ENCODE measurements around the gene UNC45B.
"Not testable (repeated sequence)": the region's sequence is repeated elsewhere in the genome, so short reads cannot be mapped to it uniquely, and the experiment has no call there.

The UNC45B gene

GRCh38 chr17:35147375-35147905 is at the start of gene UNC45B:
Gene UNC45B (plus strand): TSS chr17:35147817. CDS start chr17:35148264, 447 bp downstream.
- no peak for DNase-seq (ENCODE audit: low read depth in 2 of 2)

GRCh38 chr17:35099908-35100307 is 47.7 kb upstream of the UNC45B start:
- no peak for DNase-seq (ENCODE audit: low read depth in 2 of 2)

DNA sequence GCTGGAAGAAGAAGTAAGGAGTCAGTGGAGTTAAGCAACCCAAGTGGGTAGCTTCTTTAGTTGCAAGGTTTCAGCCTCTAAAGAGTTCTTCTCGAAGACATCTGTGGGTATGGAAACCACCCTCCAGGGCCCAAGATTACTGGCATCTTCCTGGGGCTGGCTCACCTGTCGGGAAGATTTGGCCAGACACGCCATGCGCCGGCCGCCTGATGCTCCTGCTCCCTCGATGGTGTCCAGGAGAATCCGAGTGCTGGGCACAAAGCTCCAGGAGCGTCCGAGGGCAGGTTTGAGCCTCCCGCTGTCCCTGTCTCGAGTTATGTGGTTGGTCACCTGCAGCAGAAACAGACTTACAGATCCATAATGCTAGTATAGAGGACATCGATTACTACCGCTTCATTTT is 46.6 kb upstream of the UNC45B start:
- no peak for DNase-seq (ENCODE audit: low read depth in 2 of 2)

- no peak for DNase-seq (ENCODE audit: low read depth in 2 of 2)
These were observed 45.9 kb upstream of the UNC45B start for GRCh38 chr17:35101725-35102124.

DNA sequence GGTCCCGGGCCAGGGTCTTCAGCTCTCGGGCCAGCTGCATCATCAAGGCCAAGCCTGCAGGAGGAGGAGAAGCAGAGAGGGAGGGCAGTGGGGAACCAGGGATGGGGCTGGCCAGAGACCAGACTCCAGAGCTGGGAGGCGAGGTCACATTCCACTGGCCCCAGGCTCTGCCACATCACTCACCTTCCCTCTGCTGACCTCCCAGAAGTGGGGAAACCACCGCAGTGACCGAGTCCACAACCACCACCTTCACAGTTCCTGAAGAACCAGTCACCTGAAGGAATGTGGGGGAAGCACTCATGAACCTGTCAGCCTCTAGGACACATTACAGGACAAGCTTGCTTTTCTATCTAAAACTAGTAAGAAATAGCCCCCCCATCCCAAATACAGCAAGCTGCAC is 44.3 kb upstream of the UNC45B start:
- DNase-seq (ENCODE audit: low read depth in 2 of 2), result no peak

DNA sequence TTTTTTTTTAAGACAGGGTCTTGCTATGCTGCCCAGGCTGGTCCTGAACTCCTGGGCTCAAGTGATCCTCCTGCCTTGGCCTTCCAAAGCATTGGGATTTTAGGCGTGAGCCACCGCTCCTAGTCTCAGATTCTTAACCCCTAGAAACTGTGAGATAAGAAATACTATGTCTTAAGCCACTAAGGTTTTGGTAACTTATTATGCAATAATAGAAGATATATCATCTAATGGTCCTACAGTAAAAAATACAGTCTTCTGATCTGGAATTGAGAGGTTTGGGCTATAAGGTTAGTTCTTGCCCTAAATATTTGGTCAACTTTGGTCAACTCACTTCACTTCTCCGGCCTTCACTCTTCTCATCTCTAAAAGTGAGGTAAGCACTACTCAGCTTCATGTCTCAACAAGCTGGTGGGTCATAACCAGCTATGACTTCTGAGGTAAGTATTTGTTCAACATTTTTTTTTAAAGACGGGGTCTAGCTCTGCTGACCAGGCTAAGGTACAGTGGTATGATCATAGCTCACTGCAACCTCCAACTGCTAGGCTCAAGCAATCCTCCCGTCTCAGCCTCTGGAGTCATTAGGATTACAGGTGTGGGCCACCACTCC is 42.7 kb upstream of the UNC45B start:
- no peak for DNase-seq (ENCODE audit: low read depth in 2 of 2)

DNA sequence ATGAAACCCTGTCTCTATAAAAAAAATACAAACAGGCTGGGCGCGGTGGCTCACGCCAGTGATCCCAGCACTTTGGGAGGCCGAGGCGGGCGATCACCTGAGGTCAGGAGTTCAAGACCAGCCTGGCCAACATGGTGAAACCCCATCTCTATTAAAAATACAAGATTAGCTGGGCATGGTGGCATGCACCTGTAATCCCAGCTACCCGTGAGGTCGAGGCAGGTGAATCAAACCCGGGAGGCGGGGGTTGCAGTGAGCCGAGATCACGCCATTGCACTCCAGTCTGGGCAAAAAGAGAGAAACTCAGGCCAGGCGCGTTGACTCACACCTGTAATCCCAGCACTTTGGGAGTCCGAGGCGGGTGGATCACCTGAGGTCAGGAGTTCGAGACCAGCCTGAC is 36.8 kb upstream of the UNC45B start:
- not testable (repeated sequence) for DNase-seq (ENCODE audit: low read depth in 2 of 2)

- no peak for DNase-seq (ENCODE audit: low read depth in 2 of 2)
These were observed 30.8 kb upstream of the UNC45B start for GRCh38 chr17:35116845-35117244.

DNA sequence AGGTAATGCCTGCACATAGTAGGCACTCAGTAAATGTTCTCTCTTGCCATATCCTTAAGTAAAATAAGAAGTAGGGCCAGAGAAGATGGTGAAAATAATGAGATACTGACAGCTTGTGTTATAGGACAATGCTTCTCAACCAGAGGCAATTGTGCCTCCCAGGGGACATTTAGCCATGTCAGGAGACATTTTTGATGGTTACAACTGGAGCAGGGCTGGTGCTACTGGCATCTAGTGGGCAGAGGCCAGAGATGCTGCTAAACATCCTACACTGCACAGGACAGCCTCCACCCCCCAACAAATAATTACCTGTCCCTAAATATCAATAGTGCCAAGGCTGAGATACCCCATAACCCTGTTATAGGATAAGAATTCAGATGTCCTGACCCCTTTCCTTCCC is 29.6 kb upstream of the UNC45B start:
- DNase-seq (ENCODE audit: low read depth in 2 of 2), result no peak

GRCh38 chr17:35119370-35120165 is 28.0 kb upstream of the UNC45B start, which contains the start of gene RAD51D:
Gene RAD51D (minus strand): TSS chr17:35119860. CDS start chr17:35119613, 247 bp downstream.
- DNase-seq (ENCODE audit: low read depth in 2 of 2), result peak in 1 of 2 experiments; percentile 27

DNA sequence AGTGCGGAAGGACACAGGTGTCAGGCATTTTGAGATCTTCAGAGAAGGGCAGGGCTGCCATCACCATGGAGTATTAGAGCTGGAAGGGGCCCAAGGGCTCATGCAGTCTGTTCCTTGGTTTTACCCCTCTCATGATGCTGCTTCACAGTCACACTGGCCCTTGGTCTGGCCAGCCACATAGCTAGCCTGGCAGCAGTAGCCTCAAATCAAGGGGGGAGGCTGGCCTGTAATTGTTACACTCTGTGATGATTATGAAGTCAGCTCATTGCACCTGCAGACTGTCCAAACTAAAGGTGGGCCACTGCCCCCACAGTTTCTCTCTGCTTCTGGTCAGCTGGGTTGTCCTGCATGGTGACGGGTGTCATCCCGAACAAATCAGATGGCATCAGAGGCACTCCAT is 26.3 kb upstream of the UNC45B start, which contains the start of gene FNDC8:
Gene FNDC8 (plus strand): TSS at position 301 of the 400 bp plus-strand sequence. CDS start 79 bp downstream, at position 380.
- no peak for DNase-seq (ENCODE audit: low read depth in 2 of 2)

- DNase-seq (ENCODE audit: low read depth in 2 of 2), result peak; percentile 47 to 57
These were observed 19.7 kb upstream of the UNC45B start for GRCh38 chr17:35127751-35128514.

- no peak for DNase-seq (ENCODE audit: low read depth in 2 of 2)
These were observed 18.3 kb upstream of the UNC45B start for GRCh38 chr17:35129154-35129972.

DNA sequence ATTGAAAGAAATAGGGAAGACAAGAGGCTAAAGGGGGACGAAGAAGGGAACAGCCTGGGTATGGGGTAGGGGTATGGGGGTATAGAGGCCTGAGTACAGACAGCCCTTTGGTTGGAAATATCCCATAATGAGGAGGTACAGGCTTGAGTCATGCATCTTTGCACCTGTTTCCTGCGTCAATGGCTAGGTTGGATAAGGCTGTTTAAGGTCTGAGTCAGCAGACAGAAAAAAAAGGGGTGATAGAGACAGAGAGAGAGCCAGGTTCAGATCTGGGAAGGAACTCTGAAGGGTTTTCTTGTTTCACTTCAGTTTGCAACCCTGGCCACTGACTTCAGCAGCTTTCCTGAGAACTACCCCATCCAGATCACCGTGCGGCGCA is 17.7 kb upstream of the UNC45B start:
- no peak for DNase-seq (ENCODE audit: low read depth in 2 of 2)

DNA sequence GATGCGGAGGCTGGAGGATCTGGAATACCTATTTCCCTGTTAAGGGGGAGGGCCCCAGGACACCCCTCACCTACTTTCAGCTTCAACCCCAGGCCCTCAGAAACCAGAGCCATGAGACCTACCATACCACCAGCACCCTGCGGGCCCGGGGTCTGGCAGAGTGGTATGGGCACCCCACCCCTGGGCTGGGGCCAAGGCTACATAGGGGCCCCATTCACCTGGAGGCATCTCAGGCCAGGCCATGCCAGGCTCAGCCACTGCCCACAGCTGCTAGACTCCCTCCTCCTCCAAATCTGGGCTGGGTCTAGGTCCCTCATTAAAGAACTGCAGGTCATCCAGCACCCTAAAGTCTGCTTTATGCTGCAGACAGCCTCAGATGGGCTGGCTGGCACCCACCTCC is 17.2 kb upstream of the UNC45B start:
- no peak for DNase-seq (ENCODE audit: low read depth in 2 of 2)

GRCh38 chr17:35132099-35132498 is 15.5 kb upstream of the UNC45B start:
- no peak for DNase-seq (ENCODE audit: low read depth in 2 of 2)

- no peak for DNase-seq (ENCODE audit: low read depth in 2 of 2)
These were observed 14.6 kb upstream of the UNC45B start for GRCh38 chr17:35132816-35133550.

DNA sequence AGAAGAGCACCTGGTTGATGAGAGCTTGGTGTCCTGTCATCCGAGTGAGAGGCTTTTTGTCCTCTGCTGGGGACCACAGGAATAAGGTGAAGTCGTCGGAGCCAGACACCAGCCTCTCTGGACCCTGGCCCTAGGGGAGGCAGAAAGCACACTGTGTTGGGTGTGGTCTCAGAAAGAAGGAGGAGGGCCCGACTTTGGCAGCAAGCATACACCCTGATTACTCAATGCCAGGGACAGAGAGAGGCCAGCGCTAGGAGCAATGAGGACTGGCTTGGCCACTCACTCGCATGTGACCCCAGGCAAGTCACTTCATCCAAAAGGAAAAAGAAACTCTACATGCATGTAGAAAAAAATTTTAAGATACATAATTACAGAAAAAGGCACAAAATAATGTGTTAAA is 12.3 kb upstream of the UNC45B start:
- DNase-seq (ENCODE audit: low read depth in 2 of 2), result no peak

- DNase-seq (ENCODE audit: low read depth in 2 of 2), result no peak
These were observed 9.4 kb upstream of the UNC45B start for GRCh38 chr17:35138218-35138617.

DNA sequence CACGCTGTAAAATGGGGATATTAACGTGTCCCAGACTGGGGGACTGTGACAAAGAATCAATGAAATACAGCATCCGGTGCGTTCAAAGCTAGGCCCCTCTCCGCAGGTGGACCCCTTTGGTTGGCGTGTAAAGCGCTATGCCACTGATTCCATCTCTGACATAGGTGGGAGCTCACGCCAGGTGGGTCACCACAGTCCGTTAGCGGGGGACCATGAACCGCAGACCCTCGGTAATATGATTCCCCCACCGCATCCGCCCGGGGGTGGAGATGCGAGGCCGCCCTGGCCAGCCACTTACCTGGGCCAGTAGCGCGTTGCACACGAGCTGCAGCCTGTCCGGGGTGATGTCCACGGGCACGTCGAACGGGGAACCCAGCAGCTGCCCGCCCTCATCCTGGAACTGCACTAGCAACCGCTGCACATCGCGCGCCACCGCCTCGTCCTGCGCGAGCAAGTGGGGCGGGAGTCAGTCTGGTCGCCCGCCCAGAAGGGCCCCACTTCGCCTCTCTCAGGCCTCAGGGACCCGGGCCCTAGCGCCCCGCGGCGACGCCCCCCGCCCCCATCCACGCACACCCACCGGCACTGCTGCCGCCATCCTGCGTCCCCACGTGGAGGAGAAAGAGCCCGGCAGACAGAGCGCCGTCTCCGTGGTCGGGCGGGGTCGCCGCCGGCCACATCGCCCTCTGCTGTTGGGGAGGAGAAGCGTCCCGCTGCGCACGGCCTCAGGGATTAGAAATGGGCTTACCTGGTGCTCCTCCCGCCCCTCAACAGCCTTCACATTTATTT is 5.7 kb upstream of the UNC45B start, which contains the start of gene NLE1:
Gene NLE1 (minus strand): TSS at position 623 of the 786 bp plus-strand sequence. CDS start 28 bp downstream, at position 595.
- DNase-seq (ENCODE audit: low read depth in 2 of 2), result peak; percentile 40 to 57
